HepG2 (cell line): Measurements from ENCODE around the gene PLXNB2.
"Not testable (repeated sequence)": the region's sequence is repeated elsewhere in the genome, so short reads cannot be mapped to it uniquely, and the experiment has no call there.

Source experiments
- AFF4 ChIP-seq: sonication (generic); formaldehyde crosslinking; IDR thresholded peaks from 2 replicates; pipeline ENCODE4 v1.4.0; 2020; ENCODE audit warnings: missing genetic modification reagents
- ELK4 ChIP-seq: sonication (generic); formaldehyde crosslinking; IDR thresholded peaks from 2 replicates; pipeline ENCODE4 v1.9.0; 2021; ENCODE audit warnings: missing genetic modification reagents, borderline replicate concordance
- GFI1 ChIP-seq: sonication (generic); formaldehyde crosslinking; IDR thresholded peaks from 2 replicates; pipeline ENCODE4 v1.5.0; 2020; ENCODE audit warnings: missing genetic modification reagents, mild to moderate bottlenecking, borderline replicate concordance
- GZF1 ChIP-seq: sonication (generic); formaldehyde crosslinking; IDR thresholded peaks from 2 replicates; pipeline ENCODE4 v1.5.1; 2020; ENCODE audit warnings: mild to moderate bottlenecking, missing genetic modification reagents
- KDM5A ChIP-seq: fragments of 200-600 bp; sonication (generic); IDR thresholded peaks from 2 replicates; pipeline ENCODE4 v1.7.0; 2018; ENCODE audit warnings: antibody characterized with exemption, mild to moderate bottlenecking, low read length, borderline replicate concordance
- MATR3 ChIP-seq: sonication (generic); formaldehyde crosslinking; IDR thresholded peaks from 2 replicates; pipeline ENCODE4 v1.4.0; 2020; ENCODE audit warnings: missing genetic modification reagents
- RFX5 ChIP-seq: IDR thresholded peaks from 2 replicates; pipeline ENCODE4 v1.6.1; 2011; ENCODE audit warnings: low read depth, low read length, improper control_type of control experiment
- SMC3 ChIP-seq: IDR thresholded peaks from 2 replicates; pipeline ENCODE4 v1.6.1; 2011; ENCODE audit warnings: low read length, improper control_type of control experiment
- SYNCRIP ChIP-seq: fragments of 200-400 bp; formaldehyde crosslinking; IDR thresholded peaks from 2 replicates; pipeline ENCODE4 v1.6.1; 2018; ENCODE audit warnings: mild to moderate bottlenecking, low read depth, low read length; ENCODE audit not compliant: insufficient read depth
- ZKSCAN1 ChIP-seq: fragments of 150-350 bp; IDR thresholded peaks from 2 replicates; pipeline ENCODE4 v1.6.1; 2014; ENCODE audit warnings: low read length
- ZNF749 ChIP-seq: sonication (generic); formaldehyde crosslinking; IDR thresholded peaks from 2 replicates; pipeline ENCODE4 v1.8.0; 2022; ENCODE audit warnings: mild to moderate bottlenecking, missing genetic modification reagents, moderate library complexity, borderline replicate concordance

GRCh38 chr22:50273781-50274180, 33.7 kb downstream of the PLXNB2 start:
- TF ChIP-seq ZNF749 (CRISPR knock-in tag); RFX5; ZKSCAN1; GFI1 (CRISPR knock-in tag); KDM5A; AFF4 (CRISPR knock-in tag); SMC3; GZF1; MATR3 (CRISPR knock-in tag); SYNCRIP; ELK4 (CRISPR knock-in tag): not testable (repeated sequence)
